Kidney (tissue), 14 donors: ENCODE measurements around the gene ASB12. TPM values are rescaled to one million over a fixed set of nuclear protein-coding genes. Genes with fewer than 3 reads are reported as not detected.

Experiments
- DNase-seq, 5 donors: peaks; one replicate each; pipeline ENCODE4 v3.0.0-alpha.2; 2013 to 2020
- FAIRE-seq: peaks from 2 replicates; lab custom pipeline; 2012; peaks lifted over from hg19 to GRCh38; lab: Jason Lieb, UNC
- H3K27ac ChIP-seq, 2 donors: one replicate each; pipeline ENCODE4 v1.7.0; 2013; ENCODE audit warnings: low read depth in 2 of 2, low read length in 2 of 2, inconsistent platforms in 1 of 2
- H3K27me3 ChIP-seq: one replicate; pipeline ENCODE4 v1.7.1; 2013; ENCODE audit warnings: low read length, inconsistent platforms; ENCODE audit not compliant: control insufficient read depth, insufficient read depth
- H3K36me3 ChIP-seq, 3 donors: one replicate each; pipeline versions ENCODE4 v1.7.0 to v1.7.1; 2013; ENCODE audit warnings: low read length in 3 of 3, control low read depth in 1 of 3, inconsistent platforms in 1 of 3; ENCODE audit not compliant: insufficient read depth in 3 of 3, control insufficient read depth in 2 of 3
- H3K4me1 ChIP-seq, 3 donors: one replicate each; pipeline versions ENCODE4 v1.7.0 to v1.7.1; 2013; ENCODE audit warnings: low read length in 3 of 3, inconsistent platforms in 1 of 3, low read depth in 1 of 3; ENCODE audit not compliant: control insufficient read depth in 2 of 3, insufficient read depth in 2 of 3
- H3K4me3 ChIP-seq, 3 donors: one replicate each; pipeline versions ENCODE4 v1.7.0 to v1.8.1; 2013; ENCODE audit warnings: low read length in 3 of 3, control low read depth in 1 of 3, inconsistent platforms in 1 of 3
- H3K9ac ChIP-seq, 3 donors: one replicate each; pipeline versions ENCODE4 v1.7.0 to v1.7.1; 2013; ENCODE audit warnings: low read length in 3 of 3, control low read depth in 1 of 3, inconsistent platforms in 1 of 3
- H3K9me3 ChIP-seq, 3 donors: one replicate each; pipeline versions ENCODE4 v1.7.0 to v1.7.1; 2013; ENCODE audit warnings: low read length in 3 of 3, control low read depth in 1 of 3, inconsistent platforms in 1 of 3; ENCODE audit not compliant: control insufficient read depth in 2 of 3, insufficient read depth in 1 of 3
- CTCF ChIP-seq: IDR thresholded peaks from 3 replicates; pipeline ENCODE4 v1.5.1; 2012; ENCODE audit warnings: mild to moderate bottlenecking, moderate library complexity, borderline replicate concordance; ENCODE audit not compliant: insufficient read depth; ENCODE audit errors: extremely low read depth
- intact Hi-C: fragments of 100-400 bp; cut with DNase I; formaldehyde crosslinking; loops from one replicate; pipeline ENCODE4 v1.11.1; 2022
- polyA plus RNA-seq: library from polyadenylated mRNA; stranded (reverse); fragments of 350-450 nt; fragmentation: Illumina TruSeq; extraction: RNeasy Lipid Tissue Mini Kit (QIAGEN cat#74804); gene quantifications from one replicate; pipeline ENCODE4 v1.2.3, GENCODE V29; 2014; ENCODE audit warnings: low read depth, low replicate concordance; ENCODE audit not compliant: insufficient read depth
- total RNA-seq: library from RNA; stranded (reverse); fragmentation: NEBNext Ultra II Directional; extraction: Animal tissue kit (Norgen Biotek cat#: 25700); gene quantifications from one replicate; pipeline ENCODE4 v1.2.1, GENCODE V29; 2021
- donor health status: control.
- donor health status: control.
- donor health status: control.
- donor health status: control.
- donor health status: control.
- donor health status: DM: yes; HTN: yes; CAD: no.
- donor health status: Normal renal cell carcinoma (clear cell type).

Gene ASB12
- total and polyA plus RNA-seq, 2 donors from 2014 or later = 0.62 TPM; not detected in 1

DNA sequence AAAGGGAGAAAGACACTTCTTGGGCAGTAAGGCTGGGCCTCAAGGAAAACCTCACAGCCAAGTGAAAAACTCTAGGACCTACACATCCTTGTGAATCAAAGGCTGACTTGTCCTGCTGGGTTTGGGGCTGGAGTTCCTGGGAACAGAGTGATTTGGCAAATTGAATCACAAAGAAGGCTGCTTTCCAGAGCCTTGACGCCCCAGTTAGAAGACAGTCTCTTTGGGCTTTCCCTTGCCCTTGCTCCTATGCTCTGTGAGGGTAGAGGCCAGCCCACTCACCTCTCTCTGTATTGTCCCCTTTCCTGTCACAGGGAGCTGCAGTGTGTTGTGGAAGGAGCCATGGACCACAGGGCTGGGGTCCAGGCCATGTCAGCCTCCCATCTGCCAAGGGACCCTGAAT is 34.5 kb downstream of the ASB12 start:
- no peak for DNase-seq
- peaks cover 0 to 2% (median 0%) of the 10 kb centered on the region in 3 donors for H3K36me3 ChIP-seq
- no peak for FAIRE-seq
- H3K9ac ChIP-seq = no peak overlapping the region
- no peak overlapping the region for H3K4me3 ChIP-seq
- no peak overlapping the region for H3K27ac ChIP-seq
- intact Hi-C loops = no loop called here
- no peaks in the 10 kb centered on the region for H3K27me3 ChIP-seq
- no peaks in the 10 kb centered on the region for H3K9me3 ChIP-seq
- no peaks in the 10 kb centered on the region for H3K4me1 ChIP-seq
- no peak for TF ChIP-seq CTCF

DNA sequence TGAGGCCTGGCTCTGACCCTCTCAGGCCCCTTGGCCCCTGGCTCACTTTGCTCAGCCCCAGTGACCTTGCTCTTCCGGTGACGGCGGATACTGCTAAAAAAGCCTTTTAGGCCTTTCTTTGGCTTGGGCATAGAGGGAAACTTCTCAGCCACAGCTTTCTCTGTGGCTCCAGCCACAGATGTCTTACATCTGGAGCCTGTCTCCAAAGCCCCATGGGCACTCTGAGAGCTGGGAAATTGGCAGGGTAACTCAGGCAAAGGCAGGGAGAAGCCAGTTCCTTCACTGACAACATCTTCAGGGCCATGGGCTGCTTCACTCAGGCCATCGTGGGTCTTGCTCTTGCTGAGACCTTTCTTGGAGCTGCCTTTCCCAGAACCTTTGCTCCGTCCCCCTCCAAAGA is 37.7 kb downstream of the ASB12 start:
- FAIRE-seq = no peak
- no peak overlapping the region for H3K4me3 ChIP-seq
- no peak for DNase-seq

GRCh38 chrX:64192040-64192439 is 38.4 kb downstream of the ASB12 start:
- Histone ChIP-seq H3K27me3 (no peaks in the 10 kb centered on the region), H3K4me1 (no peaks in the 10 kb centered on the region), H3K36me3 (peaks cover 0 to 2% (median 0%) of the 10 kb centered on the region in 3 donors), H3K9me3 (no peaks in the 10 kb centered on the region), H3K9ac (no peak overlapping the region), H3K4me3 (no peak overlapping the region), H3K27ac (no peak overlapping the region)
- FAIRE-seq (no peak), DNase-seq (no peak)
- intact Hi-C loops = no loop called here
- TF ChIP-seq CTCF = no peak

More for the DNA sequence above, 37.7 kb downstream of the ASB12 start:
- H3K36me3 ChIP-seq = peaks cover 0 to 2% (median 0%) of the 10 kb centered on the region in 3 donors
- intact Hi-C loops = no loop called here
- H3K4me1 ChIP-seq = no peaks in the 10 kb centered on the region
- TF ChIP-seq CTCF = no peak
- H3K9ac ChIP-seq = no peak overlapping the region
- H3K9me3 ChIP-seq = no peaks in the 10 kb centered on the region
- no peak overlapping the region for H3K27ac ChIP-seq
- no peaks in the 10 kb centered on the region for H3K27me3 ChIP-seq
